HCT116 (cell line): Measurements from ENCODE around the gene TWIST1.

Source experiments
- EGR1 ChIP-seq: IDR thresholded peaks from 2 replicates; pipeline ENCODE4 v1.6.1; 2012; ENCODE audit warnings: low read depth
- ELF1 ChIP-seq: IDR thresholded peaks from 2 replicates; pipeline ENCODE4 v1.6.1; 2012; ENCODE audit warnings: low read depth, borderline replicate concordance
- EZH2 ChIP-seq: fragments of 200-600 bp; sonication (generic); IDR thresholded peaks from 2 replicates; pipeline ENCODE4 v1.6.1; 2017; ENCODE audit warnings: antibody characterized with exemption, mixed run types
- EZH2phosphoT487 ChIP-seq: fragments of 200-600 bp; IDR thresholded peaks from 2 replicates; pipeline ENCODE4 v1.6.1; 2018; ENCODE audit warnings: antibody characterized with exemption, borderline replicate concordance
- JUND ChIP-seq: IDR thresholded peaks from 2 replicates; pipeline ENCODE4 v1.6.1; 2012
- POLR2A ChIP-seq: IDR thresholded peaks from 2 replicates; pipeline ENCODE4 v1.7.0; 2011; ENCODE audit warnings: borderline replicate concordance; ENCODE audit not compliant: insufficient read depth, insufficient read length; ENCODE audit errors: extremely low read depth
- POLR2AphosphoS5 ChIP-seq: IDR thresholded peaks from 2 replicates; pipeline ENCODE4 v1.6.1; 2011; ENCODE audit warnings: mild to moderate bottlenecking, low read depth, low read length, moderate library complexity
- TF ChIP-seq, protein P1 (sequence below), 3 experiments: fragments of 200-600 bp in 1 of 3; sonication (generic) in 1 of 3; IDR thresholded peaks in 2 of 3; conservative IDR thresholded peaks in 1 of 3; 2 replicates each; pipeline ENCODE4 v1.5.1; 2012 to 2017; ENCODE audit warnings: low read depth in 2 of 3, low read length in 2 of 3, antibody characterized with exemption in 1 of 3, borderline replicate concordance in 1 of 3, control low read depth in 1 of 3, mild to moderate bottlenecking in 1 of 3, mixed read lengths in 1 of 3, mixed run types in 1 of 3, moderate library complexity in 1 of 3; ENCODE audit not compliant: insufficient read depth in 1 of 3
- TF ChIP-seq, protein P2 (sequence below): IDR thresholded peaks from 2 replicates; pipeline ENCODE4 v1.6.1; 2012; ENCODE audit warnings: low read depth

DNA sequence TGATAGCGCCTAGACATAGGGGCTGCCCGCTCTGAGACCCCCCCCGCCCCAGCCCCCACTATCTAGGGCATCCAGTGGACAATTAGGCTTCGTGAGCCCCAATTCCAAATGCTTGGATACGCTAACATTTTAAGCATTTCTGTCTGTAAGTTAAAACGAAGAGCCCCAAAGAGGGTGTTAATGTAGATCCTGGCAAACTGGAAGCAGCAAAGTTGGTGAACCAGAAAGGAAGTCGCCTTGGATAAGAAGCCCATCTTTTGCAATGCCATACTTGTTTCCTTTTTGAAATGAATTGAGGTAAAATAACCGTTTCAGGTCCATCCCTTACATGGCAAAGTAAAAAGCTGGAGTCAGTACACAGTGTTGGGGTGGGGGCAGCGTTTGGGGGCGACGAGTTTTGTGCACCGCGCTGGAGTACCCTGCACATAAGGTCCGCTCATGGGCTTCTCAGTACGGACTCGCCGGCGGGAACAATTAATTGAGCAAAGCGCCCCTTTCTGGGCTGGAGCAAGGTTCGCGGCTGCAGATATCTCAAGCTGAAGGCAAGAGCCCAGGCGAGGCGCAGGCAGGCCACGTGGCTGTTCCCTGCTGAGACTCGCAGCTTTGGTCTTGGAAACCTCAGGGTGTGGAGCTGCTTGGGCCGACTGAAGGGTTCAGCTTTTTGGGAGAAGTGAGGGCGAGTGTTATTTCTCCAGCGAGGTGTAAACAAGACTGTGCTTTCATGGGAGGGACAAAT is 1.4 kb upstream of the TWIST1 start:
- TF ChIP-seq, protein P1, sequence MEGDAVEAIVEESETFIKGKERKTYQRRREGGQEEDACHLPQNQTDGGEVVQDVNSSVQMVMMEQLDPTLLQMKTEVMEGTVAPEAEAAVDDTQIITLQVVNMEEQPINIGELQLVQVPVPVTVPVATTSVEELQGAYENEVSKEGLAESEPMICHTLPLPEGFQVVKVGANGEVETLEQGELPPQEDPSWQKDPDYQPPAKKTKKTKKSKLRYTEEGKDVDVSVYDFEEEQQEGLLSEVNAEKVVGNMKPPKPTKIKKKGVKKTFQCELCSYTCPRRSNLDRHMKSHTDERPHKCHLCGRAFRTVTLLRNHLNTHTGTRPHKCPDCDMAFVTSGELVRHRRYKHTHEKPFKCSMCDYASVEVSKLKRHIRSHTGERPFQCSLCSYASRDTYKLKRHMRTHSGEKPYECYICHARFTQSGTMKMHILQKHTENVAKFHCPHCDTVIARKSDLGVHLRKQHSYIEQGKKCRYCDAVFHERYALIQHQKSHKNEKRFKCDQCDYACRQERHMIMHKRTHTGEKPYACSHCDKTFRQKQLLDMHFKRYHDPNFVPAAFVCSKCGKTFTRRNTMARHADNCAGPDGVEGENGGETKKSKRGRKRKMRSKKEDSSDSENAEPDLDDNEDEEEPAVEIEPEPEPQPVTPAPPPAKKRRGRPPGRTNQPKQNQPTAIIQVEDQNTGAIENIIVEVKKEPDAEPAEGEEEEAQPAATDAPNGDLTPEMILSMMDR (IDR thresholded peaks at IDR 0.05 in 2 of 3, conservative IDR thresholded peaks at IDR 0.05 in 1 of 3; ENCODE audit: borderline replicate concordance in 1 of 3, insufficient read depth in 1 of 3, low read depth in 2 of 3, low read length in 2 of 3): no peak
- TF ChIP-seq POLR2A (no peak), EGR1 (no peak), EZH2phosphoT487 (no peak), POLR2AphosphoS5 (no peak), ELF1 (no peak), EZH2 (no peak), JUND (no peak)
- TF ChIP-seq, protein P2, sequence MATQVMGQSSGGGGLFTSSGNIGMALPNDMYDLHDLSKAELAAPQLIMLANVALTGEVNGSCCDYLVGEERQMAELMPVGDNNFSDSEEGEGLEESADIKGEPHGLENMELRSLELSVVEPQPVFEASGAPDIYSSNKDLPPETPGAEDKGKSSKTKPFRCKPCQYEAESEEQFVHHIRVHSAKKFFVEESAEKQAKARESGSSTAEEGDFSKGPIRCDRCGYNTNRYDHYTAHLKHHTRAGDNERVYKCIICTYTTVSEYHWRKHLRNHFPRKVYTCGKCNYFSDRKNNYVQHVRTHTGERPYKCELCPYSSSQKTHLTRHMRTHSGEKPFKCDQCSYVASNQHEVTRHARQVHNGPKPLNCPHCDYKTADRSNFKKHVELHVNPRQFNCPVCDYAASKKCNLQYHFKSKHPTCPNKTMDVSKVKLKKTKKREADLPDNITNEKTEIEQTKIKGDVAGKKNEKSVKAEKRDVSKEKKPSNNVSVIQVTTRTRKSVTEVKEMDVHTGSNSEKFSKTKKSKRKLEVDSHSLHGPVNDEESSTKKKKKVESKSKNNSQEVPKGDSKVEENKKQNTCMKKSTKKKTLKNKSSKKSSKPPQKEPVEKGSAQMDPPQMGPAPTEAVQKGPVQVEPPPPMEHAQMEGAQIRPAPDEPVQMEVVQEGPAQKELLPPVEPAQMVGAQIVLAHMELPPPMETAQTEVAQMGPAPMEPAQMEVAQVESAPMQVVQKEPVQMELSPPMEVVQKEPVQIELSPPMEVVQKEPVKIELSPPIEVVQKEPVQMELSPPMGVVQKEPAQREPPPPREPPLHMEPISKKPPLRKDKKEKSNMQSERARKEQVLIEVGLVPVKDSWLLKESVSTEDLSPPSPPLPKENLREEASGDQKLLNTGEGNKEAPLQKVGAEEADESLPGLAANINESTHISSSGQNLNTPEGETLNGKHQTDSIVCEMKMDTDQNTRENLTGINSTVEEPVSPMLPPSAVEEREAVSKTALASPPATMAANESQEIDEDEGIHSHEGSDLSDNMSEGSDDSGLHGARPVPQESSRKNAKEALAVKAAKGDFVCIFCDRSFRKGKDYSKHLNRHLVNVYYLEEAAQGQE: no peak
